HCT116 (cell line): ENCODE measurements around the gene ADORA2B. TPM values are rescaled to one million over a fixed set of nuclear protein-coding genes. Genes with fewer than 3 reads are reported as not detected.

Experiments used
- ATAC-seq: fragments of 200-7000 bp; cut with Tn5 transposase; 2 replicates; pipeline ENCODE4 v1.9.1; 2020; ENCODE audit warnings: mild to moderate bottlenecking, moderate library complexity
- BruUV-seq: library from RNA; stranded (reverse); fragments of 400-500 nt; replicated peaks from 2 replicates; lab custom pipeline; 2021; lab: Mats Ljungman, UMichigan
- CTCF ChIA-PET: fragments of 300-600 bp; sonication (Branson Sonifier 250); formaldehyde crosslinking; loops from one replicate; lab custom pipeline; 2021; ENCODE audit warnings: antibody characterized with exemption; lab: Charles Lee
- POLR2A ChIA-PET: fragments of 300-600, 350-600 bp; sonication (Branson Sonifier 250); formaldehyde crosslinking; loops from one replicate; lab custom pipeline; 2021; ENCODE audit warnings: antibody characterized with exemption; lab: Charles Lee
- RAD21 ChIA-PET, 2 experiments: fragments of 300-600 bp; sonication (Branson Sonifier 250); formaldehyde crosslinking; loops; one replicate each; lab custom pipeline; 2023; ENCODE audit warnings: low total read pairs in 2 of 2; ENCODE audit not compliant: uncharacterized antibody in 2 of 2, unreplicated experiment in 2 of 2, low non-redundant PET in 1 of 2; lab: Charles Lee
- DNase-seq: peaks from one replicate; pipeline ENCODE4 v3.0.0-alpha.2; 2010; ENCODE audit warnings: low read depth, low spot score
- H2AFZ ChIP-seq: fragments of 200-600 bp; shearing (Covaris generic), sonication (generic); 2 replicates; pipeline ENCODE4 v1.6.1; 2017; ENCODE audit warnings: low read depth, mixed run types, mixed read lengths, antibody characterized with exemption, low read length; ENCODE audit not compliant: poor library complexity, severe bottlenecking
- H3K27ac ChIP-seq: 2 replicates; pipeline ENCODE4 v1.5.1; 2012; ENCODE audit warnings: low read depth, low read length
- H3K27me3 ChIP-seq: fragments of 200-600 bp; sonication (generic); 2 replicates; pipeline ENCODE4 v1.6.1; 2016; ENCODE audit warnings: mixed run types, low read length, mixed read lengths; ENCODE audit not compliant: insufficient read depth
- H3K36me3 ChIP-seq, 2 experiments: fragments of 200-500 bp in 1 of 2; fragments of 200-600 bp in 1 of 2; sonication (Bioruptor generic) in 1 of 2; sonication (generic) in 1 of 2; 2 replicates each; pipeline versions ENCODE4 v1.5.1 to v1.6.1; 2014 to 2016; ENCODE audit warnings: low read length in 2 of 2, inconsistent platforms in 1 of 2, mixed read lengths in 1 of 2, mixed run types in 1 of 2; ENCODE audit not compliant: insufficient read depth in 2 of 2, control insufficient read depth in 1 of 2
- H3K4me1 ChIP-seq, 2 experiments: fragments of 200-600 bp in 1 of 2; sonication (generic) in 1 of 2; 2 replicates each; pipeline versions ENCODE4 v1.5.1 to v1.6.1; 2012 to 2017; ENCODE audit warnings: low read length in 2 of 2, inconsistent platforms in 1 of 2, mild to moderate bottlenecking in 1 of 2, mixed read lengths in 1 of 2, mixed run types in 1 of 2, moderate library complexity in 1 of 2; ENCODE audit not compliant: insufficient read depth in 2 of 2, control insufficient read depth in 1 of 2
- H3K4me2 ChIP-seq: fragments of 200-600 bp; sonication (generic); 2 replicates; pipeline ENCODE4 v1.6.1; 2017; ENCODE audit warnings: mixed run types, low read length, mixed read lengths
- H3K4me3 ChIP-seq, 2 experiments: fragments of 200-600 bp in 1 of 2; sonication (generic) in 1 of 2; replicated peaks in 1 of 2; 2 replicates each; pipeline ENCODE4 v1.5.1; 2011 to 2016; ENCODE audit warnings: low read length in 2 of 2, control low read depth in 1 of 2, low read depth in 1 of 2, mild to moderate bottlenecking in 1 of 2, mixed read lengths in 1 of 2, mixed run types in 1 of 2
- H3K79me2 ChIP-seq: fragments of 200-600 bp; sonication (generic); 2 replicates; pipeline ENCODE4 v1.6.1; 2017; ENCODE audit warnings: mild to moderate bottlenecking, mixed run types, low read length, moderate library complexity, mixed read lengths; ENCODE audit not compliant: insufficient read depth
- H3K9ac ChIP-seq: fragments of 200-600 bp; sonication (generic); 2 replicates; pipeline ENCODE4 v1.6.1; 2016; ENCODE audit warnings: low read length, mixed read lengths
- H3K9me2 ChIP-seq: fragments of 200-600 bp; sonication (generic), shearing (Covaris generic); 2 replicates; pipeline ENCODE4 v1.6.1; 2017; ENCODE audit warnings: mixed run types, mild to moderate bottlenecking, moderate library complexity; ENCODE audit not compliant: insufficient read depth
- H3K9me3 ChIP-seq, 2 experiments: fragments of 200-500 bp in 1 of 2; fragments of 200-600 bp in 1 of 2; sonication (Bioruptor generic) in 1 of 2; sonication (generic) in 1 of 2; 2 replicates each; pipeline ENCODE4 v1.6.1; 2014 to 2017; ENCODE audit warnings: low read length in 2 of 2, mixed read lengths in 2 of 2, inconsistent platforms in 1 of 2, low read depth in 1 of 2, mild to moderate bottlenecking in 1 of 2, mixed run types in 1 of 2, moderate library complexity in 1 of 2; ENCODE audit not compliant: control insufficient read depth in 1 of 2, insufficient read depth in 1 of 2
- H4K20me1 ChIP-seq: fragments of 200-600 bp; sonication (generic), shearing (Covaris generic); 2 replicates; pipeline ENCODE4 v1.6.1; 2017; ENCODE audit warnings: mixed run types, mild to moderate bottlenecking, moderate library complexity; ENCODE audit not compliant: insufficient read depth
- CBX3 ChIP-seq: IDR thresholded peaks from 2 replicates; pipeline ENCODE4 v1.6.1; 2012; ENCODE audit warnings: low read depth
- EZH2phosphoT487 ChIP-seq: fragments of 200-600 bp; IDR thresholded peaks from 2 replicates; pipeline ENCODE4 v1.6.1; 2018; ENCODE audit warnings: antibody characterized with exemption, borderline replicate concordance
- FOSL1 ChIP-seq: IDR thresholded peaks from 2 replicates; pipeline ENCODE4 v1.6.1; 2012; ENCODE audit warnings: low read depth
- intact Hi-C: fragments of 100-400 bp; cut with micrococcal nuclease; formaldehyde crosslinking; loops from 2 replicates; pipeline ENCODE4 v1.10.0; 2022
- total RNA-seq: library from RNA; stranded (reverse); gene quantifications from one replicate; pipeline ENCODE4 v1.2.1, GENCODE V29; 2021; ENCODE audit not compliant: unreplicated experiment
- TF ChIP-seq, protein P1 (sequence below): IDR thresholded peaks from 2 replicates; pipeline ENCODE4 v1.6.1; 2012; ENCODE audit warnings: low read depth

The ADORA2B gene
- total RNA-seq, 1 experiment from 2014 or later, result 47.5 TPM

DNA sequence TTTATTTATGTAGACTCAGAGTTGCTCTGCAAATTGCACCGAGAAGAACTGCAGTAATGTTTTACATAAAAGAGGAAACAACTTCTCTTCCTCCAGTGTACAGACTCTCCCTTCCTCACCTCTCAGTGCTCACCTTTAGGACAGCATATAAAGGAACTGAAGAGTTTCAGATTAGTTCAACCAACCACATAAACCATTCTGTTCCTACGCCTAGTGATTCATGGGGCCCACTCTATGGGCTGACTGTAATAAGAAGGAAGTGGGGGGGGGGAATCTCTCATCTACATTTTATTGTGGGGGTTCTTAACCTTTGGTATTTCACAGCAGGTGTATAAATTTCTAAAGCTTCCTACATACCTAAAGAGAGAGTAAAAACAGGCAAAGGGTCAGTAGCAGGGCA lies 36.3 kb downstream of the ADORA2B start:
- H3K4me1 ChIP-seq, result peaks cover 33 to 67% of the 10 kb centered on the region in 2 experiments
- peak overlapping the region; percentile 58 for H3K4me2 ChIP-seq
- CTCF ChIA-PET, result interaction anchor here (1.2 kb wide), 1 partner anchor 17 kb away, joined by 5 read pairs; no protein-coding TSS in a partner anchor
- no peaks in the 10 kb centered on the region for H3K9me2 ChIP-seq
- H3K4me3 ChIP-seq, result 0 out of 4 replicates have a peak overlapping the region, but pooled peaks of 1 of the 2 experiments have one; percentile 2
- H3K27me3 ChIP-seq, result no peaks in the 10 kb centered on the region
- intact Hi-C loops, result no loop called here
- no peaks in the 10 kb centered on the region for H3K9me3 ChIP-seq
- peak; percentile 49 for ATAC-seq
- peak overlapping the region; percentile 48 for H3K9ac ChIP-seq
- POLR2A ChIA-PET, result no interaction called here
- H3K27ac ChIP-seq, result peak overlapping the region; percentile 65
- BruUV-seq, result no TSS peak
- no peak overlapping the region for H2AFZ ChIP-seq
- TF ChIP-seq EZH2phosphoT487, result no peak
- no peak; the same call in 1 of the 2 replicates for TF ChIP-seq FOSL1
- TF ChIP-seq, protein P1, sequence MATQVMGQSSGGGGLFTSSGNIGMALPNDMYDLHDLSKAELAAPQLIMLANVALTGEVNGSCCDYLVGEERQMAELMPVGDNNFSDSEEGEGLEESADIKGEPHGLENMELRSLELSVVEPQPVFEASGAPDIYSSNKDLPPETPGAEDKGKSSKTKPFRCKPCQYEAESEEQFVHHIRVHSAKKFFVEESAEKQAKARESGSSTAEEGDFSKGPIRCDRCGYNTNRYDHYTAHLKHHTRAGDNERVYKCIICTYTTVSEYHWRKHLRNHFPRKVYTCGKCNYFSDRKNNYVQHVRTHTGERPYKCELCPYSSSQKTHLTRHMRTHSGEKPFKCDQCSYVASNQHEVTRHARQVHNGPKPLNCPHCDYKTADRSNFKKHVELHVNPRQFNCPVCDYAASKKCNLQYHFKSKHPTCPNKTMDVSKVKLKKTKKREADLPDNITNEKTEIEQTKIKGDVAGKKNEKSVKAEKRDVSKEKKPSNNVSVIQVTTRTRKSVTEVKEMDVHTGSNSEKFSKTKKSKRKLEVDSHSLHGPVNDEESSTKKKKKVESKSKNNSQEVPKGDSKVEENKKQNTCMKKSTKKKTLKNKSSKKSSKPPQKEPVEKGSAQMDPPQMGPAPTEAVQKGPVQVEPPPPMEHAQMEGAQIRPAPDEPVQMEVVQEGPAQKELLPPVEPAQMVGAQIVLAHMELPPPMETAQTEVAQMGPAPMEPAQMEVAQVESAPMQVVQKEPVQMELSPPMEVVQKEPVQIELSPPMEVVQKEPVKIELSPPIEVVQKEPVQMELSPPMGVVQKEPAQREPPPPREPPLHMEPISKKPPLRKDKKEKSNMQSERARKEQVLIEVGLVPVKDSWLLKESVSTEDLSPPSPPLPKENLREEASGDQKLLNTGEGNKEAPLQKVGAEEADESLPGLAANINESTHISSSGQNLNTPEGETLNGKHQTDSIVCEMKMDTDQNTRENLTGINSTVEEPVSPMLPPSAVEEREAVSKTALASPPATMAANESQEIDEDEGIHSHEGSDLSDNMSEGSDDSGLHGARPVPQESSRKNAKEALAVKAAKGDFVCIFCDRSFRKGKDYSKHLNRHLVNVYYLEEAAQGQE, result no peak
- no peak for TF ChIP-seq CBX3
- TF ChIP-seq, all 23 proteins: peak for 0
- DNase-seq, result no peak
- H3K36me3 ChIP-seq, result peaks cover 16 to 38% of the 10 kb centered on the region in 2 experiments
- 0 out of 2 replicates have a peak, but pooled peaks cover 3% of the 10 kb centered on the region for H4K20me1 ChIP-seq
- H3K79me2 ChIP-seq, result peaks cover 58% of the 10 kb centered on the region
- RAD21 ChIA-PET, result no interaction called here
